Psoas muscle (tissue), 8 donors: ENCODE results near the gene CUL1. TPM values are rescaled to one million over a fixed set of nuclear protein-coding genes. Genes with fewer than 3 reads are reported as not detected.

ENCODE experiments used
- ATAC-seq, 4 donors: fragments of 200-7000 bp; cut with Tn5 transposase; one replicate each; pipeline ENCODE4 v1.9.1; 2020; ENCODE audit warnings: moderate library complexity in 3 of 4, mild to moderate bottlenecking in 2 of 4
- DNase-seq, 2 donors: peaks; one replicate each; pipeline ENCODE4 v3.0.0-alpha.2; 2020
- H3K27ac ChIP-seq: fragments of 200-600 bp; one replicate; pipeline ENCODE4 v1.8.0; 2022
- H3K27me3 ChIP-seq, 3 donors: fragments of 200-600 bp in 1 of 3; one replicate each; pipeline versions ENCODE4 v1.6.1 to v1.8.0; 2013 to 2022; ENCODE audit warnings: low read length in 2 of 3, mild to moderate bottlenecking in 2 of 3, moderate library complexity in 1 of 3; ENCODE audit not compliant: insufficient read depth in 3 of 3
- H3K36me3 ChIP-seq, 2 donors: fragments of 200-600 bp in 1 of 2; one replicate each; pipeline versions ENCODE4 v1.6.1 to v1.8.0; 2013 to 2022; ENCODE audit warnings: low read depth in 1 of 2, mild to moderate bottlenecking in 1 of 2, moderate library complexity in 1 of 2; ENCODE audit not compliant: insufficient read depth in 1 of 2
- H3K4me1 ChIP-seq: fragments of 200-600 bp; one replicate; pipeline ENCODE4 v1.8.0; 2022
- H3K4me3 ChIP-seq: fragments of 200-600 bp; one replicate; pipeline ENCODE4 v1.8.0; 2022; ENCODE audit warnings: mild to moderate bottlenecking
- H3K9me3 ChIP-seq: fragments of 200-600 bp; one replicate; pipeline ENCODE4 v1.8.0; 2022
- WGBS, 3 donors: extraction: QIAGEN DNeasy Blood & Tissue Kit; methylation state at CpG; one replicate each; pipeline versions ENCODE4 v1.1.6 to v1.1.7; 2013; 5-methylcytosine and 5-hydroxymethylcytosine counted together
- intact Hi-C, 2 donors: fragments of 100-400 bp; cut with DNase I; formaldehyde crosslinking; loops; one replicate each; pipeline versions ENCODE4 v1.11.0 to v1.14.2; 2022
- polyA plus RNA-seq, 3 donors: library from polyadenylated mRNA; stranded (reverse); fragments of 200-250 nt; gene quantifications; one replicate each; pipeline ENCODE4 v1.2.3, GENCODE V29; 2013
- total RNA-seq, 4 donors: library from RNA; stranded (reverse); fragmentation: NEBNext Ultra II Directional in 2 of 4; extraction: Animal tissue kit (Norgen Biotek cat#: 25700) in 2 of 4; gene quantifications; one replicate each; pipeline versions ENCODE4 v1.2.1 to v1.2.4, GENCODE V29; 2021 to 2023
- TF ChIP-seq, protein P1 (sequence below): fragments of 200-600 bp; IDR thresholded peaks from one replicate; pipeline ENCODE4 v1.8.0; 2022; ENCODE audit warnings: antibody characterized with exemption
- donor health status: healthy with polysubstance abuse.
- donor health status: DM: no; HTN: no; CAD: no; lungs with moderate emphysema.
- donor health status: Bipolar disorder and iron deficiency.
- donor health status: healthy.
- donor health status: DM: yes; HTN: yes; CAD: no.
- donor health status: DM: no; HTN: no; CAD: no.
- donor health status: DM: no; HTN: no; CAD: no.
- donor health status: DM: yes; HTN: yes; CAD: no.

Gene CUL1
- total and polyA plus RNA-seq, 7 donors = 65.1 to 149 (median 86.5) TPM

DNA sequence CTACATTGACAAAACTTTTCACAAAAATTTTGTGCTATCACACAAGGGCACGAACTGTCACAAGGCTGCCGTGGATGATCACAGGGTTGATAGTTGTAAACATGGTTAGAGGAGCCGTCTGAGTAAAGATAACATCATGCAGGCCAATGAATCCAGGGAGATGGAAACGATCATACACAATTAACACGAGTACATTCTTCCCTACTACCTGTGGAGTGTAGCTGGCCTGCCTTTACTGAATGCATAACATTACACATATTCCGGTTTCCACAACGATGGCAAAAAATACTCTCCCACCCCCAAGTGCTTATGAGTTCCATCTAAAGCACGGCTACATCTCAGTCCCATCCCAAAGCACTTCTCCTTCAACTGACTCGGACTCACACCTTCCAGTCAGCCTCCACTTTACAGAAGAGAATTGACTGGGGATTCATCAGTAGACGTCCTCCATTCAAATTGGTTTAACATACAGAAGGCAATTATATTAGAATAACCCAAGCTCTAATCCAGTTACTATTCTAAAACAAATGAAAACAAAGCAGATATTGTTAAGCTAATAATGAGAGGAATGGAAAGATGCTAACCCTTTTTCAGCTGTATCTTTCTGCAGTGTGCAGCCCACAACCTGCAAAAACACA, 116.3 kb downstream of the CUL1 start:
- intact Hi-C loops = no loop called here
- H3K9me3 ChIP-seq = no peaks in the 10 kb centered on the region
- DNase-seq (no peak), ATAC-seq (no peak)
- no peaks in the 10 kb centered on the region for H3K27me3 ChIP-seq
- no peak overlapping the region for H3K27ac ChIP-seq
- H3K36me3 ChIP-seq = peaks cover 0 to 27% of the 10 kb centered on the region in 2 donors
- TF ChIP-seq, protein P1, sequence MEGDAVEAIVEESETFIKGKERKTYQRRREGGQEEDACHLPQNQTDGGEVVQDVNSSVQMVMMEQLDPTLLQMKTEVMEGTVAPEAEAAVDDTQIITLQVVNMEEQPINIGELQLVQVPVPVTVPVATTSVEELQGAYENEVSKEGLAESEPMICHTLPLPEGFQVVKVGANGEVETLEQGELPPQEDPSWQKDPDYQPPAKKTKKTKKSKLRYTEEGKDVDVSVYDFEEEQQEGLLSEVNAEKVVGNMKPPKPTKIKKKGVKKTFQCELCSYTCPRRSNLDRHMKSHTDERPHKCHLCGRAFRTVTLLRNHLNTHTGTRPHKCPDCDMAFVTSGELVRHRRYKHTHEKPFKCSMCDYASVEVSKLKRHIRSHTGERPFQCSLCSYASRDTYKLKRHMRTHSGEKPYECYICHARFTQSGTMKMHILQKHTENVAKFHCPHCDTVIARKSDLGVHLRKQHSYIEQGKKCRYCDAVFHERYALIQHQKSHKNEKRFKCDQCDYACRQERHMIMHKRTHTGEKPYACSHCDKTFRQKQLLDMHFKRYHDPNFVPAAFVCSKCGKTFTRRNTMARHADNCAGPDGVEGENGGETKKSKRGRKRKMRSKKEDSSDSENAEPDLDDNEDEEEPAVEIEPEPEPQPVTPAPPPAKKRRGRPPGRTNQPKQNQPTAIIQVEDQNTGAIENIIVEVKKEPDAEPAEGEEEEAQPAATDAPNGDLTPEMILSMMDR = no peak
- no peak overlapping the region for H3K4me3 ChIP-seq
- no peaks in the 10 kb centered on the region for H3K4me1 ChIP-seq
- 83 to 88% (median 88%) methylated on average over 10 of the region's 10 CpGs for WGBS, 3 donors

DNA sequence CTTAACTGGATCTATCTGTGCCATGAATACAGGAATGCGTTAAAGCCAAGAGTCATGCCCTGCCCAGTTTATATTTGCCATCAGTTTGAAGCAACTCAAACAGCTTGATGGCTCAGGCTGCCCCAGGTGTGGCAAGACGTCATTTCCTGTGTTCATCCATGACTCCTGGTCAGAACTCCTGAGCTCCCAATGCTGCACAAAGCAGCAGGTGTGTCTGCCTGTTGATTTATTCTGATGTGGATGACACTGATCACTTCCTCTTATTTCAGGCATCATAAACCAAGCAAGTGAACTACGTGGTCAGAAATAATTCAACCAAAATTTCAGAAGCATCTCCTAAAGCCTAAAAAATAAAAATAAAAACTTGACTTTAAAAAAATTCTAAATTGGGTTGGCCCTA, 116.9 kb downstream of the CUL1 start:
- Histone ChIP-seq H3K4me3 (no peak overlapping the region), H3K27me3 (no peaks in the 10 kb centered on the region), H3K9me3 (no peaks in the 10 kb centered on the region), H3K36me3 (peaks cover 0 to 23% of the 10 kb centered on the region in 2 donors), H3K4me1 (no peaks in the 10 kb centered on the region), H3K27ac (no peak overlapping the region)
- WGBS, 3 donors = 80 to 86% (median 81%) methylated on average over 3 of the region's 3 CpGs
- intact Hi-C loops = no loop called here
- DNase-seq (no peak), ATAC-seq (no peak)
- TF ChIP-seq, protein P1 = no peak

DNA sequence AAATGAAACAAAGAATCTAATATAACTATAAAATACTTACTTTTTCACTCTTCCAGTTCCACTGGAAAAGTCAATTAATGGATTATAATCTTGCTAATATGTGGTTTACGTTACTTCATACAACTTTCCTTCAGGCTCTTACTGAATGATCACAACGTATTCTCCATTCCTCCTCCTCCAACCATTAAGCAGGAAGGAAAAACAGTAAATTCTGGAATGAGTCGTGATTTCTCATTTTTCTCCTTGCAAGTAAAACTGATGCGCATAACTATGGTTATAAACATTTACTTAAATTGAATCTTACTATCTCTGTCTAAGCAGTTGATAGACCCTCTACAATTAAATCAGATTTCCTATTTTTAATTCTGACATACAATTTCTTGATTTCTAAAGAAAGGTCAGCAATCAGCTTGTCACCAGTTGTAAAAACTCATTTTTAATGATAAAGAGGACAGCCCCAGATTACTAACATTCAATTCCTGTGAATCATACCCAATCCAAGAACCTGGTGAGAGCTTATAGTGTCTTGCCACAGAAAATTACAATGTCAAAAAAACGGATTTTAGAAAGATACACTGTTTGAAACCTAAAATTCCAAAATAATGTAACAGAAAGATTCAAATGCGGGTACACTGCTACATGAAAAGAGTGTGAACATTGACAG, 121.1 kb downstream of the CUL1 start:
- intact Hi-C loops = no loop called here
- no peak overlapping the region for H3K27ac ChIP-seq
- H3K27me3 ChIP-seq = no peaks in the 10 kb centered on the region
- no peak overlapping the region for H3K4me3 ChIP-seq
- DNase-seq (no peak), ATAC-seq (no peak)
- no peaks in the 10 kb centered on the region for H3K4me1 ChIP-seq
- WGBS, 3 donors = 92 to 98% (median 96%) methylated on average over 6 of the region's 6 CpGs
- TF ChIP-seq, protein P1 = no peak
- H3K9me3 ChIP-seq = no peaks in the 10 kb centered on the region
- H3K36me3 ChIP-seq = no peaks in the 10 kb centered on the region

DNA sequence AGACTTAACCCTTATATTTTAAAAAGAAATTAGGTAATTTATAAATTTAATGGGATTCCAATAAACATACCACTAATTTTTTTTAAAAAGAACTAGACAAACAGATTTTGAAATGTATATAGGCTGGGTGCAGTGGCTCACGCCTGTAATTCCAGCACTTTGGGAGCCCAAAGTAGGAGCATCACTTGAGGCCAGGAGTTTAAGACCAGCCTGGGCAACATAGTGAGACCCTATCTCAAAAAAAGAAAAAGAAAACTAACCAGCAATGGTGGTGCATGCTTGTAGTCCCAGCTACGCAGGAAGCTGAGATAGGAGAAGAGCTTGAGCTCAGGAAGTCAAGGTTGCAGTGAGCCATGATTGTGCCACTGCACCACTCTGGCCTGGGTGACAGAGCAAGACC, 122.7 kb downstream of the CUL1 start:
- WGBS, 3 donors = 96 to 100% (median 97%) methylated on average over 2 of the region's 2 CpGs
- H3K4me1 ChIP-seq = no peaks in the 10 kb centered on the region
- TF ChIP-seq, protein P1 = no peak
- no peak overlapping the region for H3K27ac ChIP-seq
- no peak for DNase-seq
- no peak overlapping the region for H3K4me3 ChIP-seq
- no peaks in the 10 kb centered on the region for H3K9me3 ChIP-seq
- no peaks in the 10 kb centered on the region for H3K27me3 ChIP-seq
- peaks cover 2 to 10% of the 10 kb centered on the region in 2 donors for H3K36me3 ChIP-seq
- intact Hi-C loops = no loop called here
- ATAC-seq = no peak
